GM18520 (cell line): ENCODE measurements around the gene DOCK2.
"Not testable (repeated sequence)": the region's sequence is repeated elsewhere in the genome, so short reads cannot be mapped to it uniquely, and the experiment has no call there.

ENCODE experiments used
- ATAC-seq: cut with Tn5 transposase; IDR thresholded peaks from one replicate; pipeline ENCODE4 v1.9.1; 2021; ENCODE audit not compliant: unreplicated experiment

Gene DOCK2

DNA sequence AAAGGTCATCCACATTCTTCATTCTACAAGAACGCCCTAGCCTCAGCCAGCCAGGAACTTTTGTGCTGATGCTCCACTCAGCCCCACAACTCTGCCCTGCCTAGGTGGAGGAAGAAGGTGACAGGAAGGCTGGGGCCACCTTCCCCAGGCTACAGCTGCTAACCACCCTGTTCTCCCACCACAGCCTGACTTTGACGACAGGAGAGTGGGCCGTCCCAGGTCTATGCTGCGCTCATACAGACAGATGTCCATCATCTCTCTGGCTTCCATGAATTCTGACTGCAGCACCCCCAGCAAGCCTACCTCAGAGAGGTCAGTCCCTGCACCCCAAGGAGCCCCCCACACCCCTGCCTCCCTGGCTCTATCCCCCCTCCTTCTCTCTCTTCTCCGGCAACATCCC, 440.5 kb downstream of the DOCK2 start:
- no peak for ATAC-seq

DNA sequence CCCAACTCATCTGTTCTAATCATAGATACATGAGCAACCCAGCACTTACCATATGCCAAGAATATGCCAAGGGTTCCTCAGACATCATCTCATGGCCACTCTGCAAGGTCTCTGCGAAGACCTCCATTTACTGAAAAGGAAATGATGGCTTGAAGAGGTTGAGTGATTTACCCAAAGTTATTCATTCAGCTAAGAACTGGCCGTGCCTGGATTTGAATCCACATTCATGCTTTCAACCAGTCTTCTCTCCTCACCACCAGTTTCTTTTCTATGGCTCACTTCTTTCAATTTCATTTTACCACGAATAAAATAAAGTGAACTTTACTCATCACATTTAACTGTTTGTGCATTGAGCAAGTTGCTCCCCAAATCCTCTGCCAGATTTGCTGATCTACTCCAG, 441.4 kb downstream of the DOCK2 start:
- ATAC-seq, result no peak

DNA sequence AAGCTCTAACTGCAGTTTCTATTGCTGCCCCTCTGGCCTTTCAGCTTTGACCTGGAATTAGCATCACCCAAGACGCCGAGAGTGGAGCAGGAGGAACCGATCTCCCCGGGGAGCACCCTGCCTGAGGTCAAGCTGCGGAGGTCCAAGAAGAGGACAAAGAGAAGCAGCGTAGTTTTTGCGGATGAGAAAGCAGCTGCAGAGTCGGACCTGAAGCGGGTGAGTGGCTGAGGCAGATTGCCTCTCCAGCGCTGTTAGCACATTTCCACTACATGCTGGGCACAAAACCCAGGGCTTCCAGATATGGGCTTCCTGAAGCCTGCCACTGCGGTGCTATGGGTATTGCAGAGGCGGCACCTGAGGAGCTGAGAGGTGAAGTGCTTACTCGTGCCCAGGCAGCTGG, 441.9 kb downstream of the DOCK2 start:
- ATAC-seq, result no peak

DNA sequence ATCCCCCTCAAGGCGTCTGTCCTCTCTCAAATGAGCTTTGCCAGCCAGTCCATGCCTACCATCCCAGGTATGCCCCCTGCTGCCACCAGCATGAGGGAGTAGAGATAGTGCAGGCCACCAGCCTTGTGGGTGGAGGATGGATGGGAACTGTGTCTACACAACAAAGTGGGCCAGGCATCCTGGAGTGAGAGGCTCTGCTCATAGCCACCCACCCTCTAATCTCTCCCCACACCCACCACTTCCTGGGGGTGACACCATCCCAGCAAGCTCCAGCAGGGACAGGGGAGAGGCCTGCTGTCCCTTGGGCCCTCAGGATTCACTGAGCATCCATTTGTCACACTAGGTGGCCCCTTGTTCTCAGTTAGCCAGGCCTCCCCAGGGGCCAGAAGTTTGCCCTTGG, 443.1 kb downstream of the DOCK2 start:
- ATAC-seq, result no peak

DNA sequence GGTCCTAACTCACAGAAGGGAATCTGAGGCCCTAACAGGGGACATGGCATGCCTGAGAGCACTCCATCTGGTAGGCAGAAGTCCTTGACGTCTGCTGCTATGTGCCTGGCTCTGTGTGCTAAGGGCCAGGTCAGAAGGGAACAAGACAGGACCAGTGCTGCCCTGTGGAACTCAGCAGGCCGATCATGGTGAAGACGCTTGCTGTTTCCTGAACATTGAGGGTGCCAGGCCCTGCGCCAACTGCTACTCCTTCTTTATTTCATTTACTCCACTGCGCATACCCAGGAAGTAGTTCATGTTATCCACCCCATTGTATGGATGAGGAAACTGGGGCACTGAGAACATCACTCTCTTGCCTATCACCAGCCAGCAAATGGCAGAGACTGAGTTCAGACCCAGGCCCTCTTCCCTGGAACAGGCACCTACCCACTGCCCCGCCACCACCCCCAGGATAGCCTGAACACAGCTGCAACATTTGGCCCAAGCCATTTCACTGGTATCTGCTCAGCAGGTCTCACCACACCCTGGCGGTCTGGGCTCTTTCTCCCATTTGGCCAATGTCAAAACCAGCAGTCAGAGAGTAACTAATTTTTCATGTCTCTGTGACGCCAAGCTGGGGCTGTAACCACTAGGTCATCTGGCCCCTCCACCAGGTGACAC, 443.8 kb downstream of the DOCK2 start:
- no peak for ATAC-seq

GRCh38 chr5:170081616-170082015, 444.5 kb downstream of the DOCK2 start:
- no peak for ATAC-seq

DNA sequence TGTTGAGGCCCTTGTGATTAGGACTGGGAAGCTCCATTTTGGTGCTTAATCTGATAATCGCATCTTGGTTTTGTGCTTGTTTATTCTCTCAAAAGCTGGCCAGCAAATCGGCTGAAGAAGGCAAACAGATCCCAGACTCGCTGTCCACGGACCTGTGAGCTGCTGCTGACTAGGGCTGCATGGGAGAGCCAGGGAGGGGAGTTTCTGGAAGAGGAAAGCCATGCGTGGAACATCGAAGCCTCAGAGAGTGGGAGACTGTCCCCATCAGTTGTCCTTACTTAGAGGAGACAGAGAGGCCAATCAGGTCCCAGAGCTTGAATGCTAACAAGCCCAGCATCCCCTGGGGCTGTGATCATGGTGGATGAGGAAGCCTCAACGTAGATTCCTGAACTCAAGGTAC, 445.6 kb downstream of the DOCK2 start:
- ATAC-seq, result no peak

- ATAC-seq, result no peak
These were observed 450.2 kb downstream of the DOCK2 start for GRCh38 chr5:170087168-170087817.

DNA sequence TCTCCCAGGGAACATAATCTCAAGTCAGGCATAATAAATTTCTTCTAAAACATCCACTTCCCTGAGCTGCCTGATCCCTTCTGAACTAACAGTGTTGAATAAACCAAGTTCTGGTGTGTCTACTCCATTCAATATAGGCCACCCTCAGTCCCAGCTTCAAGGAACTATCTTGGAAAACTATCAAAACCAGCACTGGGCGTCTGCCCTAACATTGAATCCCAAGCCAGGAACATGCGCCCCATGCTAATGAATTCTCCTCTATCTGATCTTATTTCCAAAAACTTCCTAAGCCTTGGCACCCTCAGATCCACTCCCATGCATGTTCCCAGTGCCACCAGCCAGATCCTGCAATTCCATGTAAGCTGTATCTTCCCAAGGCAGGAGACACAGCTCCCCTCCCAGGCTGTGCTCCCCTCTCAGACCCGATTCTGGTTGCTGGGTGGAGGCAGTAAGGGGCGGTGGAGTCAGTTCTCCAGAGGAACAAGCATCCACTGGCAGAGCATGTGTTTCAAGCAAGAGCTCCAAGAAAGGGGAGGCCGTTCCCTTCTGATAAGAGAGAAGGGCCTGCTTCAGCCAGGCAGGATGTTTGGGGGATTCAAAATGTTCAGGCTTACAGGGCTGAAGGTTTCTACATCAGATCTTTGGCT, 455.5 kb downstream of the DOCK2 start:
- no peak for ATAC-seq

- not testable (repeated sequence) for ATAC-seq
These were observed 457.3 kb downstream of the DOCK2 start for GRCh38 chr5:170094329-170094728.

DNA sequence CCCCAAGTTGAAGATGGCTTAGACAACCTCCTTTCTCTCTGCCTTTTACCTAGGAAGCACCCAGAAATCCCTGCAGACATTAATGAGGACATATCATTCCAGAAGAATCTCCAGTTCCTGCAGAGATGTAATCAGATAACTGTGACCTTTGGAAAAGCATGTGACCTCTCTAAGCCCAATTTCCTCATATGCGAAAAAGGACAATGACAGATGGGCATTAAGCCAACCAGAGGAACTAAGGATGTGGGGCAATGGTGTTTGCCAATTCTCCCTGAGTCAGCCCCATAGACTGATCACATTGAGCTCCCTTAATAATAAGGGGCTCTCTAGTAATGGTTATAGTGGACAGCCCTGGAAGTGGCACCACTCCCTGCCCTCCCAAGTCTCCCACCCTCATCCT, 458.6 kb downstream of the DOCK2 start:
- no peak for ATAC-seq

GRCh38 chr5:170097934-170098333, 460.9 kb downstream of the DOCK2 start:
- ATAC-seq, result no peak

- ATAC-seq, result no peak
These were observed 463.2 kb downstream of the DOCK2 start for GRCh38 chr5:170100066-170100943.

- no peak for ATAC-seq
These were observed 466.4 kb downstream of the DOCK2 start for GRCh38 chr5:170103447-170103846.

GRCh38 chr5:170104299-170104698, 467.2 kb downstream of the DOCK2 start:
- ATAC-seq, result no peak

GRCh38 chr5:170104710-170105109, 467.6 kb downstream of the DOCK2 start:
- no peak for ATAC-seq

DNA sequence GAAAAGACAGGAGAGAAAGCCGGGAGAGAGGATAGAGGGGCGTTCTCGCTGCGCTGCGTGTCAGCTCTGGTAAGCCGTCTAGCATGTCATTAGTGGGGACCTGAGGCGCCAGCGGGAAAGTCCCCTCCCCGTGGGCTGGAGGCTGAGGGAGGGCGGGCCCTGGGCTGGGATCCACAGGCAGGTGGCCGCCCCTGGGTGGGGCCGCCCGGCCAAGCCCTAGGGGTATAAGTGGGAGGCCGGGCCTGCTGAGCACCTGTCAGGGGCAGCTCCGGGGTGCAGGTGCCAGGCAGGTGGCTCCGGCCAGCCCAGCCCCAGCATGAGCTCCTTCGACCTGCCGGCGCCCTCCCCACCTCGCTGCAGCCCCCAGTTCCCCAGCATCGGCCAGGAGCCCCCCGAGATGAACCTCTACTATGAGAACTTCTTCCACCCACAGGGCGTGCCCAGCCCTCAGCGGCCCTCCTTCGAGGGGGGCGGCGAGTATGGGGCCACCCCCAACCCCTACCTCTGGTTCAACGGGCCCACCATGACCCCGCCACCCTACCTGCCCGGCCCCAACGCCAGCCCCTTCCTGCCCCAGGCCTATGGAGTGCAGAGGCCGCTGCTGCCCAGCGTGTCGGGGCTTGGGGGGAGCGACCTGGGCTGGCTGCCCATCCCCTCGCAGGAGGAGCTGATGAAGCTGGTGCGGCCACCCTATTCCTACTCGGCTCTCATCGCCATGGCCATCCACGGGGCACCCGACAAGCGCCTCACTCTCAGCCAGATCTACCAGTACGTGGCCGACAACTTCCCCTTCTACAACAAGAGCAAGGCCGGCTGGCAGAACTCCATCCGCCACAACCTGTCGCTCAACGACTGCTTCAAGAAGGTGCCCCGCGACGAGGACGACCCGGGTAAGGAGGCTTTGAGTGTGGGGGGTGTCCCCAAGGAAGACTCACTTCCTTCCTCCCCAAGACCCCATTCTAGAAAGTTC, 468.9 kb downstream of the DOCK2 start, which contains the start of gene FOXI1:
Gene FOXI1, plus strand, starts transcription at position 256 of the 970 bp plus-strand sequence. Its CDS starts 61 bp downstream, at position 317.
- no peak for ATAC-seq

- ATAC-seq, result no peak
These were observed 470.6 kb downstream of the DOCK2 start for GRCh38 chr5:170107674-170108073.

DNA sequence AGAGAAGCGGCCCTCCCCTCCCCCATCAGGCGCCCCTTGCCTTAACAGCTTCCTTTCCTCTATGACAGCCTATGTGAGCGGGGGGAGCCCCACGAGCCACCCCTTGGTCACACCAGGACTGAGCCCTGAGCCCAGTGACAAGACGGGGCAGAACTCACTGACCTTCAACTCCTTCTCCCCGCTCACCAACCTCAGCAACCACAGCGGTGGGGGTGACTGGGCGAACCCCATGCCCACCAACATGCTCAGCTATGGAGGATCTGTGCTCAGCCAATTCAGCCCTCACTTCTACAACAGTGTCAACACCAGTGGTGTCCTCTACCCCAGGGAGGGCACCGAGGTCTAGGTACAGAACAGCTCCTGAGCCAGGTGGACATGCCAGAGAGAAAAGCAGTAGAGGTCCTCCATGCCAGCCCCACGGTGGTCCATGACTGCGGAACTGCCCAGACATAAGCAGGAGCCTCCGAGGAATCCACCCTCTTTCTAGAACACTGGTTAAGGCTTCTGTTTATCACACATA, 471.3 kb downstream of the DOCK2 start:
- no peak for ATAC-seq
